ENCODE measurements around the gene CLCN6.

GRCh38 chr1:11792106-11792505 is 13.9 kb upstream of the CLCN6 start:
- TF ChIP-seq CTCF (IDR thresholded peaks at IDR 0.05) (no peak), POLR2A (IDR thresholded peaks at IDR 0.05) (no peak)

Measured in right lobe of liver (tissue), 4 donors.